ENCODE measurements around the gene ZG16B.

ZG16B gene

GRCh38 chr16:2806286-2806685 lies 23.8 kb upstream of the ZG16B start:
- DNase-seq (ENCODE audit: low spot score) = no peak

- DNase-seq (ENCODE audit: low spot score) = no peak
Observed at GRCh38 chr16:2808181-2808580, 21.9 kb upstream of the ZG16B start.

- no peak for DNase-seq (ENCODE audit: low spot score)
Observed at GRCh38 chr16:2809149-2809760, 20.8 kb upstream of the ZG16B start.

GRCh38 chr16:2810651-2811050 lies 19.5 kb upstream of the ZG16B start:
- no peak for DNase-seq (ENCODE audit: low spot score)

DNA sequence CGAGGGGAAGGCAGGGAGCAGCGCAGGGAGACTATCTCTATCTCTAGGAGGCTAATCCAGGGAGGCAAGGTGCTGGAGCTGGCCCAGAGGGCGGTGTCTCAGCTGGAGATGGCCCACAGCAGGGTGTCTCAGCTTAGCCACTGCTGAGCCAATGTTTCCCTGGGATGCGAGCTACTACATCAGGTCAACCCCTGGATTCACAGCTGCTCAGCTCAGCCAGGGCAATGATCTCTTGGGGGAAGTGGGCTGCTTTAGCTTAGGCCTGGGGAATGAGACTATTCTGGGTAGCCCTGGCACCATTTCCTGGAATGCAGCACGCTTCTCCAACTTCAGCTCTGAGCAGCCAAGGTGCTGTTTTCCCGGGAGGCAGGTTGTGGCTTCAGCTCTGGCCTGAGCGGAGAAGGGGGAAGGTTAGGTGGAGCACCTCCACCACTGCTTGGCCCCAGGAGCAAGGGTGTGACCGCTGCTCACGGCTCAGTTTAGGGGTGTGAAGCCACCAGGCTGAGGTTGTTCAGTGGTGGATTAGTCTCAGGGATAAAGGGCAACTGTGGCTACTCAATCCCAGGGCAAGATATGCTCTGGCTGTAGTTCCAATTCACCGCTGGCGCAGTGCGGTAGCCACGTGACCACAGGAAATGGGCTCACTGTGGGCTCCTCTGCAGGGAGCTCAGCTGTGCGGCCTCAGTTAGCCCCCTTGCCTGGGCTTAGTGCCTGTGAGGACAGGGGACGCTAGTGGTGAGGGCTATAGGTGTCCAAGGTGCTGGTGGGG lies 18.2 kb upstream of the ZG16B start:
- no peak for DNase-seq (ENCODE audit: low spot score)

DNA sequence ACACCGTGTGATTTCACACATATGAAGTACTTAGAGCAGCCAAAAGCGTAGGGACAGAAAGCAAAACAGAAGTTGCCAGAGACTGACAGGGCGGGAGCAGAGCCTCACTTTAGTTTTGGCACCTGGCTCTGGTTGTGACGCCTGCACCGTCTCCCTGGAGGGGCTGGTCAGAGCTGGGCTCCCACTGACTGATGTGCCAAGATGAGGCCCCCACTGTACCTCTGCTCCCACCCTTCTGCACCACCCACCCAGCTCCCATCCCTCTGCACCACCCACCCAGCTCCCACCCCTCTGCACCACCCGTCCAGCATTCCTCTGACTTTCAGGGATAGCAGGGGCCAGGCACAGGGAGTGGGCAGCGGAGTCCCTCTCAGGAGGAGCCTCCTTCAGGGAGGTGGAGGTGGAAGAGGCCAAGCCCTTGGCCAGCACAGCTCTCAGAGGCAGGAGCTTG lies 16.3 kb upstream of the ZG16B start:
- DNase-seq (ENCODE audit: low spot score) = no peak

DNA sequence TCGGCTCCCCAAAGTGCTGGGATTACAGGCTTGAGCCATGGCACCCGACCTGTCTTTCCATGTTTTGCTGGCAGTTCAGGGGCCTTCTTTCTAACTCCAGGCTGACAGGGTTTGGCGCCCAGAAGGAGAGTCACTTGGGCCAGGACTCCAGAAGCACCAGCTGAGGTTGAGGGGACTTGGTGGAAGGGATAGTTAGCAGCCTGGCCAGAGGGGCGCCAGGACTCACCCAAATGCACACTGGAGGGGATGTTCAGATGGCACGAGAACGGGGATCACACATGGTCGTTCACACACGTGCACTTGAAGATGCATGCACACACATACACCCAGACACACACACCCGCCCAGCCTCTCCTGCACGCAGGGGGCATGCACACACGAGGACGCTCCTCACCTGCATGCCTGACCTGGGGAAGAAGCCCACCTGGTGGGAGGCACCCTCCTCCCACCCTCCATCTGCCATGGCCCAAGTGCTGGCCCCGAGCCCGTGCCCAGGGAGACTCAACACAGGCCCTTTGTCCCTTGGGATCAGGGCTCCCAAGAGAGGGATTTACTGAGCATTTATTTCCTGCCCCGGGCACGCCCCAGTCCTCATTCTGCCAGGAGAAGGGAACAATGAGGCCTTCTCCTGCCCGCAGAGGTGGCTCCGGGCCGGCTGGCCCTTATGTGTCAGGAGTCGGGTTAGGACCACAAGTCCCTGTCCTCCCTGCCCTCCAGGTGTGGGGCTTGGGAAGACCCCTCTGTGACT lies 15.4 kb upstream of the ZG16B start:
- no peak for DNase-seq (ENCODE audit: low spot score)

DNA sequence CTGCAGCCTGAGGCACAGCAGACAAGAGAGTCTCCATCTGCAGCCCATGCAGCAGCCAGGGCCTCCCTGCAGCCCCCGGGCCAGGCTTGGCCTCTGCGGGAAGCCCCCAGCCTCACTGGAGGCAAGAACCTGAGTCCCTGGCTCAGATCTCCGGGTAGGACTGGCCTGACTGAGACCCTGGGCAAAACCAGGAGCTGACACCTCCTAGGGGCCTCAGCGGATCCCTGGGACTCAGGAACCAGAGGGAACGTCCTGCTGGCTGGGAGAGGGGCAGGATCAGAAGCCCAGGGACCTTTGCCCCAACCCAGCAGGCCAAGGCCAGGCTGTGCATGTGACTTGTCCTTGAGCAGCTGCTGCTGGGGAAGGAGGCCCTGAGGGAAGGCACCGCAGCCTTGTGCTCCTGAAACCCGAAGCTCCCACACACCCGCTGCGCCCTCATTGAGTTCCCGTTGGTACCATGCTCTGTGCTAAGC lies 14.8 kb upstream of the ZG16B start:
- no peak for DNase-seq (ENCODE audit: low spot score)

DNA sequence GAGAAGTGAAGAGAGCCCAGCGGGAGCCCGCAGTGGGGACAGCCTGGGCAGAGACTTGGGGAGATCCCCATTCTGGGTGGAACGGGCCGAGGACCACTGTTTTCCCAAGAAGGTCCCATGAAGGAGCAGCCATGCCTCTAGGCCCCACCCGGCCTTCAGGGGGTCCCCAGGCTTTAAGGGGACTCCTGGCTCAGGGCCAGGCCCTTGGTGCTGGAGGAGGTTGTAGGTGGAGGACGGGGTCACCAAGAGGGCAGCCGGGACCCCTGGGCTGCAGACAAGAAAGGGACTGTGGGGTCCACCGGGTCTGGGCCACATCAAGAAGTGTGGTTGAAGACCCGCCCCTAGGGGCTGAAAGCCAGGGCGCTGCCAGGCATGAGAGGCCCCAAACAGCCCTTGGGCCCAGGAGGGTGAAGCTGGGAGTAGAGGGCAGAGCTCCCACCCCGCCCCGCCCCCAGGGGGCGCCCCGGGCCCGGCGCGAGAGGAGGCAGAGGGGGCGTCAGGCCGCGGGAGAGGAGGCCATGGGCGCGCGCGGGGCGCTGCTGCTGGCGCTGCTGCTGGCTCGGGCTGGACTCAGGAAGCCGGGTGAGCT lies 13.3 kb upstream of the ZG16B start, which contains the start of gene PRSS21:
Gene PRSS21, plus strand, starts transcription at position 487 of the 589 bp plus-strand sequence. Its CDS starts 32 bp downstream, at position 519.
- DNase-seq (ENCODE audit: low spot score) = no peak

DNA sequence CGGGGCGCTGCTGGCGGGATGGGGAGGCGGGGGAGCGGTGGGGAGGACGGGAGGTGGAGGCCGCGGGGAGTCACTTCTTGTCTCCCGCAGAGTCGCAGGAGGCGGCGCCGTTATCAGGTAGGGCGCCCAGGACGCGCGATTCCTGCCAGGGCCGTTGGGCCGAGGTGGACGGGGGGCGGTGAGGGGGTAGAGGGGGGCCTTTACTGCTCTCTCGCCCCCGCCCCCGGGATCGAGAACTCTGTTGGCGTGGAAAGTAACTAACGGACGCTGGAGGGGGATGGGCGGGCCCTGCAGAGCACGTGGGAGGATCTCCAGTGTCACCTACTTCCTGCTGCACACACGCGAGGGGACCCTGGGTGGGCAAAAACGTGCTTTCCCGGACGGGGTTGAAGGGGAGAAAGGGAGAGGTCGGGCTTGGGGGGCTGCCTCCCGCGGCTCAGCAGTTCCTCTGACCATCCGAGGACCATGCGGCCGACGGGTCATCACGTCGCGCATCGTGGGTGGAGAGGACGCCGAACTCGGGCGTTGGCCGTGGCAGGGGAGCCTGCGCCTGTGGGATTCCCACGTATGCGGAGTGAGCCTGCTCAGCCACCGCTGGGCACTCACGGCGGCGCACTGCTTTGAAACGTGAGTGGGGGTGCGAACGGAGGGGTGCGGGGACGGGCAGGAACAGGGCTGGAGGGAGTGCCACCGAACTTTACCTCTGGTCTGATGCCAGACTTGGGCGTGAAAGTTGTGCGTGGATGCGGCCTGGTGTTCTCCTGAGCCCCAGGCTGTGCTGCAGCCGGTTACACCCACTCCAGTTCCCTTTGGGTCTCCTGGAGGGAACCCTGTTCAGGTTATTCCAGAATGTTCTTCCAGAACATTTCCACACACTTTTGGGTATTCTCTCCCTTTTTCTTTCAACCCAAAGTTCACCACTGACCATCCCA lies 12.5 kb upstream of the ZG16B start:
- DNase-seq (ENCODE audit: low spot score) = no peak

GRCh38 chr16:2818272-2818876 lies 11.7 kb upstream of the ZG16B start:
- no peak for DNase-seq (ENCODE audit: low spot score)

- no peak for DNase-seq (ENCODE audit: low spot score)
Observed at GRCh38 chr16:2819179-2819938, 10.7 kb upstream of the ZG16B start.

DNA sequence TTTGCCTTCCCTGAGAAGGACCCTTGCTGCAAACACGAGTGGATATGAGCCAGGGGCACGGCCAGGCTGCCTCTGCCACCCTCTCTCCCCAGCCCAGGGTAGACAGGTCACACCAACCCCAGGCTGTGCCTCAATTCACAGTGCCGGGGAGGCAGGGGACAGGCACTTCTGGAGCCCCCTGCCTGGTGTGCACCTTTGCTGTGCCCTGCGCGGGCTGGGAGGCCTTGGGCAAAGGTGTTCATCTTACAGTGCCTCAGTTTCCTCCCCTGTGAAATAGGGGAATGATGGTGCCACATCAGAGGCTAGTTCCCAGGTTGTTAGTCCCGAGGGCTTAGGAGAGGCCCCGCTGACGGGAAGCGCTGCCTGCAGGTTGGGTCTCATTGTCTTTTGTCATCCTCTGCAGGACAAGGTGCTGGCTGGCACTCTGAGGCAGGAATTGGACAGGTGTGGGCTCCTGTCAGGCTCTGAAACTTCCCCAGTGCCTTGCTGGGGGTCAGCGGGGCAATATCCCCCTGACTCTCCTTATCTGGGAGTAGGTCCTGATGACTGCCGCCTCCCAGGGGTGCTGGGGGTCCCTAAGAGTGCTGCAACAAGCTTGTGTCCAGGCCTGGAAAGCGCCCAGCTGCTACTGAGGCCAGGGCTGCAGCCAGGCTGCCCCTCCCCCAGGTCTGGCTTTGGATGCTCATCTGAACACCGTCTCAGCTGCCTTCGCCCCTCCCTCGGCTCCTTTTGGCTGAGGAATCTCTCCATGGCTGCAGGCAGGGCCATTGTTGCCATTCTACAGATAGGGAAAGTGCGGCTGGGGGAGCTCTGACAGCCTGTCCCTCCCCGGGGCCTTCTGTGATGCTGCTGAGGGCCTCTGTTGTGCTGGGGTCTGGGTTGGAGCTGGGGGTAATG lies 9.9 kb upstream of the ZG16B start:
- DNase-seq (ENCODE audit: low spot score) = no peak

- DNase-seq (ENCODE audit: low spot score) = no peak
Observed at GRCh38 chr16:2820836-2821486, 9.1 kb upstream of the ZG16B start.

GRCh38 chr16:2821487-2822157 lies 8.5 kb upstream of the ZG16B start:
- peak; percentile 35 for DNase-seq (ENCODE audit: low spot score)

DNA sequence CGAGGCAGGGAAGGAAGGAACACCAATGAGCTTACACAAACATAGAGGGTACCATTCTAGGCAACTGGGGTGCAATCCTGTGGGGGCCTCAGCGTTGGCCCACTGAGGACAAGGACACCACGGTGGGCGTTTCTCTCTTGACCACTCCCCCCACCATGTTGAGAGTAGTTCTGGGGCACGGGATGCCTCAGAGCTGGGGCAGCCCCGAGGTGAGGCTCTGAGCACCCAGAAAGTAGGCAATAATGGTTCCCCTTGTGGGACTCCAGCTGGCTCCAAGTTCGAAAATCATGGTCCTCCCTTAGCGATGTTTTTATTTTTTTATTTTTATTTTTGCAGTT lies 8.0 kb upstream of the ZG16B start:
- DNase-seq (ENCODE audit: low spot score) = no peak

DNA sequence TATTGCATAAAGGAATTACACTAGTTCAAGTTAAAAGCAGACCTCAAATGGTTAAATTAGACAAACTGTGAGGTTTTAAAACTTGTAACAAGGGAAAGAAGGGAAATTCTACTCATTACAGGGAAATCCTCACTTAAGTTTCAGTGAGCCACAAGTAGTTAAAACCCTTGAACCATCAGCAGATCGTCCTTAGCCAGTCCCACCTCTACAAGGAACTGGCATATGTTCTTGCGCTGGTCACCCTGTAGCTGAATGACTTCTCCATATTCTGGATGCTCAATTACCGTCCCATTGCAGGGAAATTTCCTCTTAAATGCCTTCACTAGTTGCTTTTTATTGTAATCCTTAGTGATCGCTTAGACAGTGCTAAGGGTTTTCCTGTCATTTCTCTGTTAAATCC lies 7.6 kb upstream of the ZG16B start:
- DNase-seq (ENCODE audit: low spot score) = no peak

GRCh38 chr16:2824626-2825025 lies 5.5 kb upstream of the ZG16B start:
- DNase-seq (ENCODE audit: low spot score) = no peak
